Right atrium auricular region (tissue), 2 donors: Measurements from ENCODE around the gene TRIO. TPM values are rescaled to one million over a fixed set of nuclear protein-coding genes. Genes with fewer than 3 reads are reported as not detected.

Experiments
- DNase-seq: peaks from one replicate; pipeline ENCODE4 v3.0.0-alpha.2; 2019; ENCODE audit warnings: low spot score
- H3K27ac ChIP-seq, 2 donors: fragments of 200-600 bp; sonication (generic); 1 replicate in 1 of 2; 2 replicates in 1 of 2; pipeline ENCODE4 v1.5.1; 2016 to 2019
- H3K27me3 ChIP-seq, 2 donors: fragments of 200-600 bp; sonication (generic); one replicate each; pipeline versions ENCODE4 v1.5.1 to v1.6.0; 2017 to 2019
- H3K36me3 ChIP-seq: fragments of 200-600 bp; sonication (generic); one replicate; pipeline ENCODE4 v1.5.1; 2016
- H3K4me1 ChIP-seq, 2 donors: fragments of 200-600 bp; sonication (generic); one replicate each; pipeline versions ENCODE4 v1.5.1 to v1.6.0; 2017 to 2019
- H3K4me3 ChIP-seq, 2 donors: fragments of 200-600 bp; sonication (generic); 1 replicate in 1 of 2; 2 replicates in 1 of 2; pipeline ENCODE4 v1.5.1; 2017 to 2019; ENCODE audit warnings: mild to moderate bottlenecking in 1 of 2, moderate library complexity in 1 of 2
- H3K9me3 ChIP-seq, 2 donors: fragments of 200-600 bp; sonication (generic); one replicate each; pipeline ENCODE4 v1.5.1; 2019
- total RNA-seq, 2 donors: library from RNA; depleted of rRNA; stranded (reverse); fragments of >200 nt; gene quantifications; one replicate each; pipeline ENCODE4 v1.1.0, GENCODE V29; 2016
- TF ChIP-seq, protein P1 (sequence below), 2 donors: fragments of 200-600 bp; sonication (generic); IDR thresholded peaks; one replicate each; pipeline ENCODE4 v1.5.1; 2019; ENCODE audit warnings: antibody characterized with exemption in 2 of 2

TRIO gene
- total RNA-seq, 2 donors from 2014 or later, result 51.6 to 67.0 TPM

GRCh38 chr5:14231156-14231555 is 88.0 kb downstream of the TRIO start:
- TF ChIP-seq, protein P1, sequence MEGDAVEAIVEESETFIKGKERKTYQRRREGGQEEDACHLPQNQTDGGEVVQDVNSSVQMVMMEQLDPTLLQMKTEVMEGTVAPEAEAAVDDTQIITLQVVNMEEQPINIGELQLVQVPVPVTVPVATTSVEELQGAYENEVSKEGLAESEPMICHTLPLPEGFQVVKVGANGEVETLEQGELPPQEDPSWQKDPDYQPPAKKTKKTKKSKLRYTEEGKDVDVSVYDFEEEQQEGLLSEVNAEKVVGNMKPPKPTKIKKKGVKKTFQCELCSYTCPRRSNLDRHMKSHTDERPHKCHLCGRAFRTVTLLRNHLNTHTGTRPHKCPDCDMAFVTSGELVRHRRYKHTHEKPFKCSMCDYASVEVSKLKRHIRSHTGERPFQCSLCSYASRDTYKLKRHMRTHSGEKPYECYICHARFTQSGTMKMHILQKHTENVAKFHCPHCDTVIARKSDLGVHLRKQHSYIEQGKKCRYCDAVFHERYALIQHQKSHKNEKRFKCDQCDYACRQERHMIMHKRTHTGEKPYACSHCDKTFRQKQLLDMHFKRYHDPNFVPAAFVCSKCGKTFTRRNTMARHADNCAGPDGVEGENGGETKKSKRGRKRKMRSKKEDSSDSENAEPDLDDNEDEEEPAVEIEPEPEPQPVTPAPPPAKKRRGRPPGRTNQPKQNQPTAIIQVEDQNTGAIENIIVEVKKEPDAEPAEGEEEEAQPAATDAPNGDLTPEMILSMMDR (IDR thresholded peaks at IDR 0.05), result no peak
- H3K9me3 ChIP-seq, result no peaks in the 10 kb centered on the region
- peaks cover 0 to 20% of the 10 kb centered on the region in 2 donors for H3K4me1 ChIP-seq
- no peaks in the 10 kb centered on the region for H3K27me3 ChIP-seq
- no peak overlapping the region for H3K27ac ChIP-seq
- H3K36me3 ChIP-seq, result no peaks in the 10 kb centered on the region
- no peak for DNase-seq
- H3K4me3 ChIP-seq, result no peak overlapping the region

GRCh38 chr5:14231890-14232289 is 88.7 kb downstream of the TRIO start:
- no peak overlapping the region for H3K27ac ChIP-seq
- H3K4me1 ChIP-seq, result peaks cover 0 to 16% of the 10 kb centered on the region in 2 donors
- TF ChIP-seq, protein P1 (IDR thresholded peaks at IDR 0.05), result no peak
- DNase-seq, result no peak
- no peaks in the 10 kb centered on the region for H3K27me3 ChIP-seq
- no peaks in the 10 kb centered on the region for H3K9me3 ChIP-seq
- no peaks in the 10 kb centered on the region for H3K36me3 ChIP-seq
- H3K4me3 ChIP-seq, result no peak overlapping the region

DNA sequence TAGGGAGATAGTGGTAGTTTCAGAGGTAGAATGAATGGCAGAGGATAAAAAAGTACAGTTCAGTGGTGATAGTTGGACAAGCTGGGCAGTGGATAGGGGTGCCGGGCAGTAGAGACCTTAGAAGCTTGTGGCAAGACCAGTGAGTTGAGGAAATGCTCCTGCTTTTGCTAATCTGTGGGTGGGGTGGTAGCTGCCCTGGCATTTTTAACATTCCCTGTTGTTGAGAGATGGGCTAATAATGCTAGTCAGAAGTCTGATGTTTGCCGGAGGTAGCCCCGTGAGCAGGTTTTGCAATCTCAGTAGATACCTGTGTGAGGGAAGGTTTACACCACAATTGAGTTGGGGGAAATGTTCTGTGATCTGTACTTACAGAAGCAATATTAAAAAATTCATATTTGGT is 91.1 kb downstream of the TRIO start:
- DNase-seq, result no peak
- H3K4me1 ChIP-seq, result no peaks in the 10 kb centered on the region

GRCh38 chr5:14235872-14236271 is 92.7 kb downstream of the TRIO start:
- H3K36me3 ChIP-seq, result no peaks in the 10 kb centered on the region
- DNase-seq, result no peak
- H3K4me1 ChIP-seq, result peaks cover 0 to 7% of the 10 kb centered on the region in 2 donors
- H3K9me3 ChIP-seq, result no peaks in the 10 kb centered on the region
- H3K27me3 ChIP-seq, result no peaks in the 10 kb centered on the region
- TF ChIP-seq, protein P1 (IDR thresholded peaks at IDR 0.05), result no peak
- H3K4me3 ChIP-seq, result no peak overlapping the region
- no peak overlapping the region for H3K27ac ChIP-seq

More for the DNA sequence above, 91.1 kb downstream of the TRIO start:
- H3K27me3 ChIP-seq, result no peaks in the 10 kb centered on the region
- no peak overlapping the region for H3K4me3 ChIP-seq
- H3K27ac ChIP-seq, result no peak overlapping the region
- H3K36me3 ChIP-seq, result no peaks in the 10 kb centered on the region
- H3K9me3 ChIP-seq, result no peaks in the 10 kb centered on the region
- TF ChIP-seq, protein P1 (IDR thresholded peaks at IDR 0.05), result no peak

DNA sequence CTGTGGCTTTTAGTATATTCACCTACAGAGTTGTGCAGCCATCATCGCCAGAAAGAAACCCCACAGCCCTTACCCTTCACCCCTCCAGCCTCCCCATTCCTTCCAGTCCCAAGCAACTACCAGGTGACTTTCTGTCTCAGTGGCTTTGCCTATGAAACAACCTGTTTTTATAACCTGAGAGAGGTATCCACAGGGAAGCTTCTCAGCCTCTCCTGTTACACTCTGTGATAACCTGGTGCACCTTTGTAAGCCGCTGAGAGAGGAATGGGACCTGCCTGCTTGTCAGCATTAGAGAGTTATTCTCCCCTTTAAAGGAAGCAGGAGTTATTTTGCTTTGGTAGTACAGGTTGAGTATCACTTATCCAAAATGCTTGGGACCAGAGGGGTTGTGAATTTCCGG is 93.6 kb downstream of the TRIO start:
- no peak overlapping the region for H3K27ac ChIP-seq
- peaks cover 0 to 7% of the 10 kb centered on the region in 2 donors for H3K4me1 ChIP-seq
- no peaks in the 10 kb centered on the region for H3K36me3 ChIP-seq
- no peak overlapping the region for H3K4me3 ChIP-seq
- no peak for DNase-seq
- no peaks in the 10 kb centered on the region for H3K27me3 ChIP-seq
- TF ChIP-seq, protein P1 (IDR thresholded peaks at IDR 0.05), result no peak
- H3K9me3 ChIP-seq, result no peaks in the 10 kb centered on the region
